HepG2 (cell line): ENCODE results near the gene IL6R. TPM values are rescaled to one million over a fixed set of nuclear protein-coding genes. Genes with fewer than 3 reads are reported as not detected.

Experiments
- CEBPG ChIP-seq: IDR thresholded peaks from 2 replicates; pipeline ENCODE4 v1.6.1; 2016
- CREM ChIP-seq, 2 experiments: sonication (generic) in 1 of 2; formaldehyde crosslinking in 1 of 2; IDR thresholded peaks; 2 replicates each; pipeline versions ENCODE4 v1.4.0 to v1.6.1; 2016 to 2020; ENCODE audit warnings: antibody characterized with exemption in 1 of 2, mild to moderate bottlenecking in 1 of 2, missing genetic modification reagents in 1 of 2
- GABPB1 ChIP-seq: IDR thresholded peaks from 2 replicates; pipeline ENCODE4 v1.6.1; 2016; ENCODE audit warnings: mild to moderate bottlenecking, missing genetic modification reagents, moderate library complexity, missing compliant biosample characterization
- GATA4 ChIP-seq: sonication (generic); IDR thresholded peaks from 2 replicates; pipeline ENCODE4 v1.6.1; 2016; ENCODE audit warnings: antibody characterized with exemption, low read depth, borderline replicate concordance
- HNRNPLL ChIP-seq: fragments of 200-400 bp; formaldehyde crosslinking; IDR thresholded peaks from 2 replicates; pipeline ENCODE4 v1.6.1; 2017; ENCODE audit warnings: mild to moderate bottlenecking, low read depth, low read length; ENCODE audit not compliant: poor library complexity, severe bottlenecking
- KDM1A ChIP-seq: IDR thresholded peaks from 2 replicates; pipeline ENCODE4 v1.6.1; 2016; ENCODE audit warnings: missing compliant biosample characterization
- MXD4 ChIP-seq: IDR thresholded peaks from 2 replicates; pipeline ENCODE4 v1.6.1; 2016; ENCODE audit warnings: mild to moderate bottlenecking, missing biosample characterization, missing genetic modification reagents
- NKX3-1 ChIP-seq: sonication (generic); formaldehyde crosslinking; IDR thresholded peaks from 2 replicates; pipeline ENCODE4 v1.5.0; 2020; ENCODE audit warnings: missing genetic modification reagents
- PITX1 ChIP-seq: sonication (generic); formaldehyde crosslinking; IDR thresholded peaks from 2 replicates; pipeline ENCODE4 v1.5.1; 2020; ENCODE audit warnings: mild to moderate bottlenecking, missing genetic modification reagents
- RAD51 ChIP-seq: fragments of 450-650 bp; IDR thresholded peaks from 2 replicates; pipeline ENCODE4 v1.6.1; 2016; ENCODE audit warnings: borderline replicate concordance
- SNAPC2 ChIP-seq: sonication (generic); formaldehyde crosslinking; IDR thresholded peaks from 2 replicates; pipeline ENCODE4 v1.8.1; 2022; ENCODE audit warnings: mild to moderate bottlenecking, missing genetic modification reagents
- U2AF2 ChIP-seq: fragments of 200-400 bp; formaldehyde crosslinking; IDR thresholded peaks from 2 replicates; pipeline ENCODE4 v1.6.1; 2017; ENCODE audit warnings: low read depth, mild to moderate bottlenecking, low read length
- ZFP36L1 ChIP-seq: sonication (generic); formaldehyde crosslinking; IDR thresholded peaks from 2 replicates; pipeline ENCODE4 v1.8.0; 2022; ENCODE audit warnings: mild to moderate bottlenecking, missing genetic modification reagents, moderate library complexity
- ZNF570 ChIP-seq: sonication (generic); formaldehyde crosslinking; IDR thresholded peaks from 2 replicates; pipeline ENCODE4 v1.4.0; 2020; ENCODE audit warnings: mild to moderate bottlenecking, missing genetic modification reagents, borderline replicate concordance
- ZNF850 ChIP-seq: sonication (generic); formaldehyde crosslinking; conservative IDR thresholded peaks from 2 replicates; pipeline ENCODE4 v1.9.0; 2021; ENCODE audit warnings: mild to moderate bottlenecking, missing genetic modification reagents
- polyA plus RNA-seq, 8 experiments: library from polyadenylated mRNA; depleted of rRNA in 3 of 8; stranded (reverse) in 7 of 8; unstranded in 1 of 8; fragments of >200 nt; fragmentation: Illumina TruSeq in 4 of 8; extraction: Trizol in 4 of 8; gene quantifications; 2 replicates each; pipeline versions ENCODE4 v1.2.1 to v1.2.3, GENCODE V29; 2011 to 2016; ENCODE audit warnings: low read depth in 4 of 8, missing spikeins in 1 of 8, mixed read lengths in 1 of 8; ENCODE audit not compliant: insufficient read depth in 1 of 8
- total RNA-seq, 5 experiments: library from RNA; depleted of rRNA; stranded (reverse); fragments of >200 nt; fragmentation: Illumina TruSeq; extraction: Trizol; gene quantifications; 2 replicates each; pipeline ENCODE4 v1.2.3, GENCODE V29; 2016; ENCODE audit warnings: low read depth in 1 of 5
- TF ChIP-seq, protein P1 (sequence below), 2 experiments: fragments of 450-650 bp in 1 of 2; sonication (generic) in 1 of 2; formaldehyde crosslinking in 1 of 2; IDR thresholded peaks; 2 replicates each; pipeline versions ENCODE4 v1.6.1 to v1.8.0; 2016 to 2022; ENCODE audit warnings: antibody characterized with exemption in 1 of 2, mild to moderate bottlenecking in 1 of 2, missing genetic modification reagents in 1 of 2
- TF ChIP-seq, protein P2 (sequence below): IDR thresholded peaks from 2 replicates; pipeline ENCODE4 v1.6.1; 2012; ENCODE audit warnings: inconsistent platforms
- TF ChIP-seq, protein P3 (sequence below): sonication (generic); formaldehyde crosslinking; IDR thresholded peaks from 2 replicates; pipeline ENCODE4 v1.9.0; 2022; ENCODE audit warnings: low read depth, missing genetic modification reagents

IL6R gene
- total and polyA plus RNA-seq, 2 of the 13 experiments (the other 11 are each of a cell fraction or from before 2014, with no cell fraction given) = 5.0 to 24.5 TPM

DNA sequence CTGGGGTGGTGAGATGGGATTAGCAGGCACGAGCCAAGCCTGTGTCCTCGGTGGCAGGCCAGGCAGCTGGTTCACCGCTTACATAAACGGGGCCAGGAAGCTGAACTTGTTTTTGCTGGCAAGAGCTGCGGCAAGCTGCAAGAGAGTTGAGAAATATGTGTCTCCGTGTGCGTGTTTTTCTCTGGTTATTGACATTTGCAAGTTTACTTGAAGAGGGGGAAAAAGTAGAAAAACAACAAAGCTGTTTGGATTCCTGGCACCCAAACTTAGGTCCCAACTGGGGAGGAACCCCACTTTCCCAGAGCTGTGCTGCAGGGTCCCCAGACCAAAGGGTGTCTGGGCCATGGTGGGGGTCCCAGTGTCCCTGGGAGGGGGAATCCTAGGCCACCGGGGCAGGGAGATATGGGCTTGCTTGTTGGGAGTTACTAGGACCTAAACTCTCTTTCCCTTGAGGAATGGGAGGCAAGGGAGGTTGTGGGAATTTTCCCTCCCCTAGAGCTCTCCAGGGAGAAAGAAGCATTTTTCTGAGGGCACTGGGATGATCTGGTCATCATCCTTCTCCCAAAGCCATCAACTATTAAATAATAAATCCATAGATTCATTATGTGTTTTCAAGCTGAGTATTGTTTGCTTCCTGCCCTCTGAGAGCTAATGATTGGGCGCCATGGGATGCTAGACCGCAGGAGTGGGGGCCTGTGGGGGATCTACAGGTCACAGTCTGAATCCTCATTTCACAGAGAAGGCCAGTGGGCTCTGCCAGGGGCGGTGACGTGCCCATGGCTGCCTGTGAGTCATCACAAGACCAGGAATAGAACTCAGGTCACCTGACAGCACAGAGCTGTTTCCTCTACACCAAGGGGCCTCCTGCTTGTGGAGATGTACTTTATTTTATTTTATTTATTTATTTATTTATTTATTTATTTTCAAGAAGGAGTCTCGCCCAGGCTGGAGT lies 14.8 kb downstream of the IL6R start (continued):
- TF ChIP-seq, protein P1, sequence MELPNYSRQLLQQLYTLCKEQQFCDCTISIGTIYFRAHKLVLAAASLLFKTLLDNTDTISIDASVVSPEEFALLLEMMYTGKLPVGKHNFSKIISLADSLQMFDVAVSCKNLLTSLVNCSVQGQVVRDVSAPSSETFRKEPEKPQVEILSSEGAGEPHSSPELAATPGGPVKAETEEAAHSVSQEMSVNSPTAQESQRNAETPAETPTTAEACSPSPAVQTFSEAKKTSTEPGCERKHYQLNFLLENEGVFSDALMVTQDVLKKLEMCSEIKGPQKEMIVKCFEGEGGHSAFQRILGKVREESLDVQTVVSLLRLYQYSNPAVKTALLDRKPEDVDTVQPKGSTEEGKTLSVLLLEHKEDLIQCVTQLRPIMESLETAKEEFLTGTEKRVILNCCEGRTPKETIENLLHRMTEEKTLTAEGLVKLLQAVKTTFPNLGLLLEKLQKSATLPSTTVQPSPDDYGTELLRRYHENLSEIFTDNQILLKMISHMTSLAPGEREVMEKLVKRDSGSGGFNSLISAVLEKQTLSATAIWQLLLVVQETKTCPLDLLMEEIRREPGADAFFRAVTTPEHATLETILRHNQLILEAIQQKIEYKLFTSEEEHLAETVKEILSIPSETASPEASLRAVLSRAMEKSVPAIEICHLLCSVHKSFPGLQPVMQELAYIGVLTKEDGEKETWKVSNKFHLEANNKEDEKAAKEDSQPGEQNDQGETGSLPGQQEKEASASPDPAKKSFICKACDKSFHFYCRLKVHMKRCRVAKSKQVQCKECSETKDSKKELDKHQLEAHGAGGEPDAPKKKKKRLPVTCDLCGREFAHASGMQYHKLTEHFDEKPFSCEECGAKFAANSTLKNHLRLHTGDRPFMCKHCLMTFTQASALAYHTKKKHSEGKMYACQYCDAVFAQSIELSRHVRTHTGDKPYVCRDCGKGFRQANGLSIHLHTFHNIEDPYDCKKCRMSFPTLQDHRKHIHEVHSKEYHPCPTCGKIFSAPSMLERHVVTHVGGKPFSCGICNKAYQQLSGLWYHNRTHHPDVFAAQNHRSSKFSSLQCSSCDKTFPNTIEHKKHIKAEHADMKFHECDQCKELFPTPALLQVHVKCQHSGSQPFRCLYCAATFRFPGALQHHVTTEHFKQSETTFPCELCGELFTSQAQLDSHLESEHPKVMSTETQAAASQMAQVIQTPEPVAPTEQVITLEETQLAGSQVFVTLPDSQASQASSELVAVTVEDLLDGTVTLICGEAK (IDR thresholded peaks at IDR 0.05) = no peak
- TF ChIP-seq, protein P1 (CRISPR knock-in tag; IDR thresholded peaks at IDR 0.05) = no peak
- TF ChIP-seq PITX1 (peak; percentile 98), KDM1A (no peak), MXD4 (CRISPR knock-in tag) (peak; percentile 62), HNRNPLL (no peak), ZFP36L1 (no peak), GATA4 (peak; percentile 63; the same call in 1 of the 2 replicates), RAD51 (no peak), GABPB1 (CRISPR knock-in tag) (peak; percentile 56), SNAPC2 (CRISPR knock-in tag) (no peak), CEBPG (CRISPR knock-in tag) (peak; percentile 86), U2AF2 (no peak), ZNF850 (CRISPR knock-in tag) (no peak), NKX3-1 (CRISPR knock-in tag) (0 out of 2 replicates have a peak, but pooled peaks have one; percentile 48), CREM (IDR thresholded peaks at IDR 0.05) (peak; percentile 28; the same call in 1 of the 2 replicates), CREM (CRISPR knock-in tag; IDR thresholded peaks at IDR 0.05) (no peak), ZNF570 (CRISPR knock-in tag) (no peak)
- TF ChIP-seq, protein P2, sequence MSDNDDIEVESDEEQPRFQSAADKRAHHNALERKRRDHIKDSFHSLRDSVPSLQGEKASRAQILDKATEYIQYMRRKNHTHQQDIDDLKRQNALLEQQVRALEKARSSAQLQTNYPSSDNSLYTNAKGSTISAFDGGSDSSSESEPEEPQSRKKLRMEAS = peak; percentile 59
- TF ChIP-seq, protein P3, sequence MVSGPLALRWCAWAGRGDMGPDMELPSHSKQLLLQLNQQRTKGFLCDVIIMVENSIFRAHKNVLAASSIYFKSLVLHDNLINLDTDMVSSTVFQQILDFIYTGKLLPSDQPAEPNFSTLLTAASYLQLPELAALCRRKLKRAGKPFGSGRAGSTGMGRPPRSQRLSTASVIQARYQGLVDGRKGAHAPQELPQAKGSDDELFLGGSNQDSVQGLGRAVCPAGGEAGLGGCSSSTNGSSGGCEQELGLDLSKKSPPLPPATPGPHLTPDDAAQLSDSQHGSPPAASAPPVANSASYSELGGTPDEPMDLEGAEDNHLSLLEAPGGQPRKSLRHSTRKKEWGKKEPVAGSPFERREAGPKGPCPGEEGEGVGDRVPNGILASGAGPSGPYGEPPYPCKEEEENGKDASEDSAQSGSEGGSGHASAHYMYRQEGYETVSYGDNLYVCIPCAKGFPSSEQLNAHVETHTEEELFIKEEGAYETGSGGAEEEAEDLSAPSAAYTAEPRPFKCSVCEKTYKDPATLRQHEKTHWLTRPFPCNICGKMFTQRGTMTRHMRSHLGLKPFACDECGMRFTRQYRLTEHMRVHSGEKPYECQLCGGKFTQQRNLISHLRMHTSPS (CRISPR knock-in tag) = peak; percentile 92
